ENCODE results near the gene SLC19A3. TPM values are rescaled to one million over a fixed set of nuclear protein-coding genes. Genes with fewer than 3 reads are reported as not detected.

The SLC19A3 gene
- total RNA-seq, 3 donors from 2014 or later: 29.9 to 278 (median 46.9) TPM

DNA sequence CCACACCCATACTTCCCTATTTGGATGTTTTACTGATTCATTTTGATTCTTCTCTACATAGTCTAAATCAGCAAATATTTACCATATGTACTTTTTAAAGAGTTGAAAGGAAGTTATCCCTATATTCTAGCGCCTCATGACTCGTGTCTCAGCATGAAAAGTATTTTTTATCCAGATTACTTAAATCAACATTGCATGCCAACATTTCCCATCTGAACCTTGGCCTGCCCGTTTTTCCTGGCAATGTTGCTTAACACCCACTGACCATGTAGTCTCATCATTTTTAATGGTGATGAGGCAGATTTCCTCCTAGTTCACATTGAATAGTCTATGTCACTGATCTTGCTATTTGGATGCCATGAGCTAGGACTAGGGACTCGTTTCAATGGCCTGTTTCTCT is 64.4 kb downstream of the SLC19A3 start:
- no peaks in the 10 kb centered on the region for H3K9me3 ChIP-seq
- no peak for DNase-seq (ENCODE audit: low spot score in 2 of 2)
- H3K4me3 ChIP-seq: no peak overlapping the region
- no peak overlapping the region for H3K27ac ChIP-seq
- no peak for TF ChIP-seq POLR2A (IDR thresholded peaks at IDR 0.05)
- no peaks in the 10 kb centered on the region for H3K36me3 ChIP-seq
- no peaks in the 10 kb centered on the region for H3K4me1 ChIP-seq
- H3K27me3 ChIP-seq: no peaks in the 10 kb centered on the region
- intact Hi-C loops (cut with DNase I; ENCODE audit: low total_unique reads): no loop called here

DNA sequence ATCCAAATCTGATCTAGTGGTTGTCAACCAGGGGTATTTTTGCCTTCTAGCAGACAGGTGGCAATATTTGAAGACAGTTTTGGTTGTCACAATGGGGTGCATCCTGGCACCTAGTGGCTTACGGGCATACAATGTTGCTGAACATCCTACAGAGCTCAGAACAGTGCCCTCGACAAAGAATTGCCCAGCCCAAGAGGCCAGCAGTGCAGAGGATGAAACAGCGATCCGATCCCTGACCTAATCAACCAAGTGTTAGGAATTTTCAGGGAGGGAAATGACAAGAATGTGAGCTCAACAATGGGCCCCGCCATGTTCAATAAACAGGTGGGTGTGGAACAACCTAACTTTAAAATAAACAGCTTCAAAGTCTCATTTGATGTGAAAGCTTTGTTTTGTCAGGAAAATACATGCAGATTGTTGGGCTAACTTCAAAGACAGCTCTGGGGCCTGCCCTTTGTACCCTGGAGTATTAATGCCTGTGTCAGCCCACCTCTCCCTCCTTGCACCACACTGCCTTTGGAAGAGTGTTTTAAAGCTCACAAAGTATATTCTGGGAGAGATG is 73.8 kb downstream of the SLC19A3 start:
- intact Hi-C loops (cut with DNase I; ENCODE audit: low total_unique reads): no loop called here
- no peaks in the 10 kb centered on the region for H3K36me3 ChIP-seq
- H3K27ac ChIP-seq: no peak overlapping the region
- H3K4me3 ChIP-seq: no peak overlapping the region
- no peaks in the 10 kb centered on the region for H3K9me3 ChIP-seq
- no peak for TF ChIP-seq POLR2A (IDR thresholded peaks at IDR 0.05)
- TF ChIP-seq POLR2AphosphoS5 (IDR thresholded peaks at IDR 0.05): no peak
- TF ChIP-seq, protein P1, sequence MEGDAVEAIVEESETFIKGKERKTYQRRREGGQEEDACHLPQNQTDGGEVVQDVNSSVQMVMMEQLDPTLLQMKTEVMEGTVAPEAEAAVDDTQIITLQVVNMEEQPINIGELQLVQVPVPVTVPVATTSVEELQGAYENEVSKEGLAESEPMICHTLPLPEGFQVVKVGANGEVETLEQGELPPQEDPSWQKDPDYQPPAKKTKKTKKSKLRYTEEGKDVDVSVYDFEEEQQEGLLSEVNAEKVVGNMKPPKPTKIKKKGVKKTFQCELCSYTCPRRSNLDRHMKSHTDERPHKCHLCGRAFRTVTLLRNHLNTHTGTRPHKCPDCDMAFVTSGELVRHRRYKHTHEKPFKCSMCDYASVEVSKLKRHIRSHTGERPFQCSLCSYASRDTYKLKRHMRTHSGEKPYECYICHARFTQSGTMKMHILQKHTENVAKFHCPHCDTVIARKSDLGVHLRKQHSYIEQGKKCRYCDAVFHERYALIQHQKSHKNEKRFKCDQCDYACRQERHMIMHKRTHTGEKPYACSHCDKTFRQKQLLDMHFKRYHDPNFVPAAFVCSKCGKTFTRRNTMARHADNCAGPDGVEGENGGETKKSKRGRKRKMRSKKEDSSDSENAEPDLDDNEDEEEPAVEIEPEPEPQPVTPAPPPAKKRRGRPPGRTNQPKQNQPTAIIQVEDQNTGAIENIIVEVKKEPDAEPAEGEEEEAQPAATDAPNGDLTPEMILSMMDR (IDR thresholded peaks at IDR 0.05): no peak
- DNase-seq (ENCODE audit: low spot score in 2 of 2): no peak
- H3K27me3 ChIP-seq: no peaks in the 10 kb centered on the region
- H3K4me1 ChIP-seq: no peaks in the 10 kb centered on the region

- Histone ChIP-seq H3K27me3 (no peaks in the 10 kb centered on the region), H3K36me3 (no peaks in the 10 kb centered on the region), H3K4me1 (no peaks in the 10 kb centered on the region), H3K9me3 (no peaks in the 10 kb centered on the region), H3K27ac (no peak overlapping the region), H3K4me3 (no peak overlapping the region)
- TF ChIP-seq POLR2AphosphoS5 (IDR thresholded peaks at IDR 0.05) (no peak), POLR2A (IDR thresholded peaks at IDR 0.05) (no peak)
- TF ChIP-seq, protein P1 (IDR thresholded peaks at IDR 0.05): no peak
- intact Hi-C loops (cut with DNase I; ENCODE audit: low total_unique reads): no loop called here
- DNase-seq (ENCODE audit: low spot score in 2 of 2): no peak
These were observed 75.2 kb downstream of the SLC19A3 start for GRCh38 chr2:227642656-227643055.

DNA sequence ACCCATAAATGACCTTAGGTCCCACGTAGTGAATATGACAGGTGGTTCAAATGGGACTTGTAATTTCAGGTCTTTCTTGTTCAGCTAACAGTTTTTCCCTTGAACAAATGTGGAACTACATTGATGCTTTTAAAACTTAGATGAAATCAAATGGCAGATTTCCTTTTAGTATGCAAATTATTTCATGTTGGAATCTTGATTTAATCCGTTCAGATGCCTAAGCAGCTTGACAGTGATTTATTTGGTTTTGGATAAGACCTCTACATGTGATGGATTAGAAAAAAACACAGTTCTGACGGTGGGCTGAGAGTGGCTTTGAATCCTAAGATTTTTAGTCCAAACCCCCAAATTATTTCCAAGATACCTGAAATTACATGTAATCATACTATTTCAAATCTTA is 83.6 kb downstream of the SLC19A3 start:
- intact Hi-C loops (cut with DNase I; ENCODE audit: low total_unique reads): no loop called here
- Histone ChIP-seq H3K4me1 (no peaks in the 10 kb centered on the region), H3K27ac (no peak overlapping the region), H3K9me3 (no peaks in the 10 kb centered on the region), H3K36me3 (no peaks in the 10 kb centered on the region), H3K4me3 (no peak overlapping the region), H3K27me3 (no peaks in the 10 kb centered on the region)
- no peak for DNase-seq (ENCODE audit: low spot score in 2 of 2)
- TF ChIP-seq, protein P1 (IDR thresholded peaks at IDR 0.05): no peak
- no peak for TF ChIP-seq POLR2A (IDR thresholded peaks at IDR 0.05)
- TF ChIP-seq POLR2AphosphoS5 (IDR thresholded peaks at IDR 0.05): no peak

Other genes starting within 250 kb of the SLC19A3 start
- 100 to 1,000 TPM in 1 of 3 donors, 10 to 100 TPM in 2; 77.0 to 145 (median 78.4) TPM for gene AGFG1, start 245.9 kb downstream of the SLC19A3 start, total RNA-seq
- not detected for gene SCYGR2, start 119.1 kb downstream of the SLC19A3 start, total RNA-seq
- not detected for gene SCYGR3, start 103.2 kb downstream of the SLC19A3 start, total RNA-seq
- not detected for gene SCYGR4, start 100.5 kb downstream of the SLC19A3 start, total RNA-seq
- gene SCYGR5, start 51.2 kb downstream of the SLC19A3 start, total RNA-seq: not detected
- not detected for gene SCYGR6, start 6.7 kb upstream of the SLC19A3 start, total RNA-seq
- not detected for gene SCYGR7, start 10.3 kb upstream of the SLC19A3 start, total RNA-seq
- gene SCYGR8, start 27.9 kb upstream of the SLC19A3 start, total RNA-seq: not detected
- 1 to 10 TPM in 2 of 3 donors, not detected in 1; 1.3 to 6.7 TPM for gene CCL20, start 95.8 kb upstream of the SLC19A3 start, total RNA-seq
- not detected for gene DAW1, start 153.6 kb upstream of the SLC19A3 start, total RNA-seq